ENCODE data around the gene NCKAP5.

Gene NCKAP5

GRCh38 chr2:133568172-133568571 lies at the start of gene NCKAP5:
Gene NCKAP5 (minus strand): TSS chr2:133568463. CDS start chr2:133517526, 50,937 bp downstream.
- Histone ChIP-seq H3K27ac (ENCODE audit: low read length) (no peak within 1 kb of the TSS), H3K4me1 (ENCODE audit: control insufficient read depth, insufficient read depth, low read length) (peaks cover 17% of the 10 kb centered on the region), H3K4me3 (ENCODE audit: low read length in 2 of 2) (peak within 1 kb of the TSS; percentile 37 to 70), H3K36me3 (ENCODE audit: control insufficient read depth in 2 of 2, insufficient read depth in 2 of 2, low read length in 2 of 2) (no peaks in the 10 kb centered on the region), H3K9ac (ENCODE audit: low read length in 2 of 2) (peak within 1 kb of the TSS; percentile 5 to 36), H3K27me3 (ENCODE audit: control insufficient read depth in 1 of 2, insufficient read depth in 2 of 2, low read length in 2 of 2) (no peaks in the 10 kb centered on the region), H3K9me3 (ENCODE audit: control insufficient read depth in 2 of 2, low read length in 2 of 2) (no peaks in the 10 kb centered on the region)

- no peak overlapping the region for H3K4me3 ChIP-seq (ENCODE audit: low read length in 2 of 2)
- H3K4me1 ChIP-seq (ENCODE audit: control insufficient read depth, insufficient read depth, low read length) = no peaks in the 10 kb centered on the region
- H3K9me3 ChIP-seq (ENCODE audit: control insufficient read depth in 2 of 2, low read length in 2 of 2) = no peaks in the 10 kb centered on the region
- no peak overlapping the region for H3K27ac ChIP-seq (ENCODE audit: low read length)
- no peaks in the 10 kb centered on the region for H3K27me3 ChIP-seq (ENCODE audit: control insufficient read depth in 1 of 2, insufficient read depth in 2 of 2, low read length in 2 of 2)
- H3K9ac ChIP-seq (ENCODE audit: low read length in 2 of 2) = no peak overlapping the region
- no peaks in the 10 kb centered on the region for H3K36me3 ChIP-seq (ENCODE audit: control insufficient read depth in 2 of 2, insufficient read depth in 2 of 2, low read length in 2 of 2)
Observed at GRCh38 chr2:133609664-133610063, 41.4 kb upstream of the NCKAP5 start.

- Histone ChIP-seq H3K9me3 (ENCODE audit: control insufficient read depth in 2 of 2, low read length in 2 of 2) (no peaks in the 10 kb centered on the region), H3K27ac (ENCODE audit: low read length) (no peak overlapping the region), H3K4me3 (ENCODE audit: low read length in 2 of 2) (no peak overlapping the region), H3K4me1 (ENCODE audit: control insufficient read depth, insufficient read depth, low read length) (no peaks in the 10 kb centered on the region), H3K36me3 (ENCODE audit: control insufficient read depth in 2 of 2, insufficient read depth in 2 of 2, low read length in 2 of 2) (no peaks in the 10 kb centered on the region), H3K9ac (ENCODE audit: low read length in 2 of 2) (no peak overlapping the region), H3K27me3 (ENCODE audit: control insufficient read depth in 1 of 2, insufficient read depth in 2 of 2, low read length in 2 of 2) (no peaks in the 10 kb centered on the region)
Observed at GRCh38 chr2:133608291-133608690, 40.0 kb upstream of the NCKAP5 start.

GRCh38 chr2:133607679-133608078 lies 39.4 kb upstream of the NCKAP5 start:
- H3K36me3 ChIP-seq (ENCODE audit: control insufficient read depth in 2 of 2, insufficient read depth in 2 of 2, low read length in 2 of 2) = no peaks in the 10 kb centered on the region
- no peak overlapping the region for H3K9ac ChIP-seq (ENCODE audit: low read length in 2 of 2)
- H3K4me1 ChIP-seq (ENCODE audit: control insufficient read depth, insufficient read depth, low read length) = no peaks in the 10 kb centered on the region
- H3K4me3 ChIP-seq (ENCODE audit: low read length in 2 of 2) = no peak overlapping the region
- no peaks in the 10 kb centered on the region for H3K27me3 ChIP-seq (ENCODE audit: control insufficient read depth in 1 of 2, insufficient read depth in 2 of 2, low read length in 2 of 2)
- H3K9me3 ChIP-seq (ENCODE audit: control insufficient read depth in 2 of 2, low read length in 2 of 2) = no peaks in the 10 kb centered on the region
- no peak overlapping the region for H3K27ac ChIP-seq (ENCODE audit: low read length)

GRCh38 chr2:133606616-133607015 lies 38.4 kb upstream of the NCKAP5 start:
- no peaks in the 10 kb centered on the region for H3K27me3 ChIP-seq (ENCODE audit: control insufficient read depth in 1 of 2, insufficient read depth in 2 of 2, low read length in 2 of 2)
- H3K36me3 ChIP-seq (ENCODE audit: control insufficient read depth in 2 of 2, insufficient read depth in 2 of 2, low read length in 2 of 2) = no peaks in the 10 kb centered on the region
- H3K9ac ChIP-seq (ENCODE audit: low read length in 2 of 2) = no peak overlapping the region
- H3K9me3 ChIP-seq (ENCODE audit: control insufficient read depth in 2 of 2, low read length in 2 of 2) = no peaks in the 10 kb centered on the region
- H3K4me1 ChIP-seq (ENCODE audit: control insufficient read depth, insufficient read depth, low read length) = no peaks in the 10 kb centered on the region
- H3K27ac ChIP-seq (ENCODE audit: low read length) = no peak overlapping the region
- no peak overlapping the region for H3K4me3 ChIP-seq (ENCODE audit: low read length in 2 of 2)

GRCh38 chr2:133605766-133606137 lies 37.5 kb upstream of the NCKAP5 start:
- Histone ChIP-seq H3K4me3 (ENCODE audit: low read length in 2 of 2) (no peak overlapping the region), H3K9me3 (ENCODE audit: control insufficient read depth in 2 of 2, low read length in 2 of 2) (no peaks in the 10 kb centered on the region), H3K9ac (ENCODE audit: low read length in 2 of 2) (no peak overlapping the region), H3K27ac (ENCODE audit: low read length) (no peak overlapping the region), H3K36me3 (ENCODE audit: control insufficient read depth in 2 of 2, insufficient read depth in 2 of 2, low read length in 2 of 2) (no peaks in the 10 kb centered on the region), H3K4me1 (ENCODE audit: control insufficient read depth, insufficient read depth, low read length) (no peaks in the 10 kb centered on the region), H3K27me3 (ENCODE audit: control insufficient read depth in 1 of 2, insufficient read depth in 2 of 2, low read length in 2 of 2) (no peaks in the 10 kb centered on the region)

- no peaks in the 10 kb centered on the region for H3K36me3 ChIP-seq (ENCODE audit: control insufficient read depth in 2 of 2, insufficient read depth in 2 of 2, low read length in 2 of 2)
- H3K27me3 ChIP-seq (ENCODE audit: control insufficient read depth in 1 of 2, insufficient read depth in 2 of 2, low read length in 2 of 2) = no peaks in the 10 kb centered on the region
- no peak overlapping the region for H3K9ac ChIP-seq (ENCODE audit: low read length in 2 of 2)
- H3K9me3 ChIP-seq (ENCODE audit: control insufficient read depth in 2 of 2, low read length in 2 of 2) = no peaks in the 10 kb centered on the region
- no peak overlapping the region for H3K27ac ChIP-seq (ENCODE audit: low read length)
- H3K4me3 ChIP-seq (ENCODE audit: low read length in 2 of 2) = no peak overlapping the region
- H3K4me1 ChIP-seq (ENCODE audit: control insufficient read depth, insufficient read depth, low read length) = no peaks in the 10 kb centered on the region
Observed at GRCh38 chr2:133605011-133605765, 36.9 kb upstream of the NCKAP5 start.

- no peak overlapping the region for H3K9ac ChIP-seq (ENCODE audit: low read length in 2 of 2)
Observed at GRCh38 chr2:133603109-133603508, 34.8 kb upstream of the NCKAP5 start.

GRCh38 chr2:133602538-133602937 lies 34.3 kb upstream of the NCKAP5 start:
- no peak overlapping the region for H3K27ac ChIP-seq (ENCODE audit: low read length)
- H3K4me3 ChIP-seq (ENCODE audit: low read length in 2 of 2) = no peak overlapping the region
- H3K27me3 ChIP-seq (ENCODE audit: control insufficient read depth in 1 of 2, insufficient read depth in 2 of 2, low read length in 2 of 2) = no peaks in the 10 kb centered on the region
- no peaks in the 10 kb centered on the region for H3K9me3 ChIP-seq (ENCODE audit: control insufficient read depth in 2 of 2, low read length in 2 of 2)
- no peaks in the 10 kb centered on the region for H3K4me1 ChIP-seq (ENCODE audit: control insufficient read depth, insufficient read depth, low read length)
- no peak overlapping the region for H3K9ac ChIP-seq (ENCODE audit: low read length in 2 of 2)
- H3K36me3 ChIP-seq (ENCODE audit: control insufficient read depth in 2 of 2, insufficient read depth in 2 of 2, low read length in 2 of 2) = no peaks in the 10 kb centered on the region

More at GRCh38 chr2:133603109-133603508, 34.8 kb upstream of the NCKAP5 start:
- no peaks in the 10 kb centered on the region for H3K4me1 ChIP-seq (ENCODE audit: control insufficient read depth, insufficient read depth, low read length)
- no peak overlapping the region for H3K4me3 ChIP-seq (ENCODE audit: low read length in 2 of 2)
- no peaks in the 10 kb centered on the region for H3K27me3 ChIP-seq (ENCODE audit: control insufficient read depth in 1 of 2, insufficient read depth in 2 of 2, low read length in 2 of 2)
- no peaks in the 10 kb centered on the region for H3K36me3 ChIP-seq (ENCODE audit: control insufficient read depth in 2 of 2, insufficient read depth in 2 of 2, low read length in 2 of 2)
- H3K9me3 ChIP-seq (ENCODE audit: control insufficient read depth in 2 of 2, low read length in 2 of 2) = no peaks in the 10 kb centered on the region
- no peak overlapping the region for H3K27ac ChIP-seq (ENCODE audit: low read length)

GRCh38 chr2:133600266-133600928 lies 32.1 kb upstream of the NCKAP5 start:
- no peaks in the 10 kb centered on the region for H3K4me1 ChIP-seq (ENCODE audit: control insufficient read depth, insufficient read depth, low read length)
- no peaks in the 10 kb centered on the region for H3K9me3 ChIP-seq (ENCODE audit: control insufficient read depth in 2 of 2, low read length in 2 of 2)
- no peaks in the 10 kb centered on the region for H3K27me3 ChIP-seq (ENCODE audit: control insufficient read depth in 1 of 2, insufficient read depth in 2 of 2, low read length in 2 of 2)
- no peak overlapping the region for H3K4me3 ChIP-seq (ENCODE audit: low read length in 2 of 2)
- H3K27ac ChIP-seq (ENCODE audit: low read length) = no peak overlapping the region
- no peak overlapping the region for H3K9ac ChIP-seq (ENCODE audit: low read length in 2 of 2)
- no peaks in the 10 kb centered on the region for H3K36me3 ChIP-seq (ENCODE audit: control insufficient read depth in 2 of 2, insufficient read depth in 2 of 2, low read length in 2 of 2)

GRCh38 chr2:133599811-133600210 lies 31.5 kb upstream of the NCKAP5 start:
- Histone ChIP-seq H3K36me3 (ENCODE audit: control insufficient read depth in 2 of 2, insufficient read depth in 2 of 2, low read length in 2 of 2) (no peaks in the 10 kb centered on the region), H3K27me3 (ENCODE audit: control insufficient read depth in 1 of 2, insufficient read depth in 2 of 2, low read length in 2 of 2) (no peaks in the 10 kb centered on the region), H3K9ac (ENCODE audit: low read length in 2 of 2) (no peak overlapping the region), H3K4me1 (ENCODE audit: control insufficient read depth, insufficient read depth, low read length) (no peaks in the 10 kb centered on the region), H3K4me3 (ENCODE audit: low read length in 2 of 2) (no peak overlapping the region), H3K27ac (ENCODE audit: low read length) (no peak overlapping the region), H3K9me3 (ENCODE audit: control insufficient read depth in 2 of 2, low read length in 2 of 2) (no peaks in the 10 kb centered on the region)

Data from stomach smooth muscle (tissue), 2 donors.